GM18861 (cell line): ENCODE measurements around the gene SLC38A11.

Source experiments
- ATAC-seq: cut with Tn5 transposase; IDR thresholded peaks from one replicate; pipeline ENCODE4 v1.9.1; 2021; ENCODE audit not compliant: unreplicated experiment

SLC38A11 gene

GRCh38 chr2:164972216-164972615, 16.9 kb upstream of the SLC38A11 start:
- ATAC-seq: no peak

GRCh38 chr2:164969909-164970690, 14.8 kb upstream of the SLC38A11 start:
- ATAC-seq: no peak

GRCh38 chr2:164967781-164968228, 12.5 kb upstream of the SLC38A11 start:
- ATAC-seq: no peak

GRCh38 chr2:164967361-164967760, 12.0 kb upstream of the SLC38A11 start:
- ATAC-seq: no peak

GRCh38 chr2:164964700-164965099, 9.4 kb upstream of the SLC38A11 start:
- ATAC-seq: no peak

- no peak for ATAC-seq
Measured at GRCh38 chr2:164960159-164960558, 4.8 kb upstream of the SLC38A11 start.

- no peak for ATAC-seq
Measured at GRCh38 chr2:164954186-164954585, 1.1 kb downstream of the SLC38A11 start.

GRCh38 chr2:164953279-164953678, 2.0 kb downstream of the SLC38A11 start:
- no peak for ATAC-seq

- no peak for ATAC-seq
Measured at GRCh38 chr2:164952057-164952702, 3.1 kb downstream of the SLC38A11 start.

- no peak for ATAC-seq
Measured at GRCh38 chr2:164948540-164948939, 6.8 kb downstream of the SLC38A11 start.

GRCh38 chr2:164947281-164947680, 8.0 kb downstream of the SLC38A11 start:
- no peak for ATAC-seq

GRCh38 chr2:164943289-164943688, 12.0 kb downstream of the SLC38A11 start:
- no peak for ATAC-seq

GRCh38 chr2:164937864-164938401, 17.4 kb downstream of the SLC38A11 start:
- no peak for ATAC-seq

- no peak for ATAC-seq
Measured at GRCh38 chr2:164935118-164936101, 19.9 kb downstream of the SLC38A11 start.

- no peak for ATAC-seq
Measured at GRCh38 chr2:164934401-164935117, 20.8 kb downstream of the SLC38A11 start.

GRCh38 chr2:164933671-164934189, 21.6 kb downstream of the SLC38A11 start:
- ATAC-seq: no peak

GRCh38 chr2:164932377-164932776, 22.9 kb downstream of the SLC38A11 start:
- ATAC-seq: no peak

- no peak for ATAC-seq
Measured at GRCh38 chr2:164928101-164928673, 27.1 kb downstream of the SLC38A11 start.

- ATAC-seq: no peak
Measured at GRCh38 chr2:164922134-164922533, 33.2 kb downstream of the SLC38A11 start.

- ATAC-seq: no peak
Measured at GRCh38 chr2:164920430-164920829, 34.9 kb downstream of the SLC38A11 start.
